Measurements from ENCODE around the gene HAAO.

HAAO gene

GRCh38 chr2:42767899-42768705 is 24.3 kb downstream of the HAAO start:
- DNase-seq (peak; percentile 2), ATAC-seq (no peak)

GRCh38 chr2:42767080-42767898 is 25.1 kb downstream of the HAAO start:
- ATAC-seq (no peak), DNase-seq (peak; percentile 1)

- DNase-seq, result no peak
- no peak for ATAC-seq
Observed at GRCh38 chr2:42765686-42766085, 26.7 kb downstream of the HAAO start.

GRCh38 chr2:42764901-42765300 is 27.5 kb downstream of the HAAO start:
- DNase-seq, result no peak
- ATAC-seq, result no peak

GRCh38 chr2:42764096-42764495 is 28.3 kb downstream of the HAAO start, which contains the start of gene OXER1:
TSS of gene OXER1 (minus strand) at chr2:42764135. CDS start at chr2:42764062, 73 bp downstream.
- ATAC-seq (no peak), DNase-seq (no peak)

- no peak for ATAC-seq
- no peak for DNase-seq
Observed at GRCh38 chr2:42762823-42763804, 29.3 kb downstream of the HAAO start.

- DNase-seq (no peak), ATAC-seq (no peak)
Observed at GRCh38 chr2:42762155-42762554, 30.2 kb downstream of the HAAO start.

- ATAC-seq (no peak), DNase-seq (no peak)
Observed at GRCh38 chr2:42761554-42761953, 30.8 kb downstream of the HAAO start.

GRCh38 chr2:42758751-42759150 is 33.6 kb downstream of the HAAO start:
- ATAC-seq (no peak), DNase-seq (no peak)

- no peak for DNase-seq
Observed at GRCh38 chr2:42757981-42758740, 34.2 kb downstream of the HAAO start.

GRCh38 chr2:42756966-42757513 is 35.3 kb downstream of the HAAO start:
- DNase-seq (no peak), ATAC-seq (no peak)

More at GRCh38 chr2:42757981-42758740, 34.2 kb downstream of the HAAO start:
- no peak for ATAC-seq

- DNase-seq (no peak), ATAC-seq (no peak)
Observed at GRCh38 chr2:42756150-42756775, 36.1 kb downstream of the HAAO start.

GRCh38 chr2:42755191-42755880 is 37.0 kb downstream of the HAAO start:
- DNase-seq (no peak), ATAC-seq (peak; percentile 58)

GRCh38 chr2:42754776-42755140 is 37.6 kb downstream of the HAAO start:
- DNase-seq (no peak), ATAC-seq (no peak)

- ATAC-seq, result peak; percentile 25
- DNase-seq, result no peak
Observed at GRCh38 chr2:42754021-42754775, 38.2 kb downstream of the HAAO start.

GRCh38 chr2:42752816-42753813 is 39.3 kb downstream of the HAAO start:
- ATAC-seq, result no peak
- DNase-seq, result no peak

GRCh38 chr2:42752314-42752713 is 40.1 kb downstream of the HAAO start:
- DNase-seq (no peak), ATAC-seq (no peak)

- no peak for ATAC-seq
- no peak for DNase-seq
Observed at GRCh38 chr2:42748840-42749239, 43.5 kb downstream of the HAAO start.

Data from stimulated activated naive CD8-positive, alpha-beta T cell treated with anti-CD3 and anti-CD28 coated beads, Interleukin-15, Interleukin-2, amounts not matched to agents 100 U/mL and 50 U/mL, for 24 hours (primary cell).